HG03558 (cell line): Measurements from ENCODE around the gene MAP3K19.
A peak's percentile ranks its signal among the peaks of the same experiment; 100 is the strongest.

Experiments used
- ATAC-seq: cut with Tn5 transposase; IDR thresholded peaks from one replicate; pipeline ENCODE4 v1.9.1; 2021; ENCODE audit warnings: moderate number of reproducible peaks; ENCODE audit not compliant: unreplicated experiment; ENCODE audit errors: extremely low read depth

The MAP3K19 gene

DNA sequence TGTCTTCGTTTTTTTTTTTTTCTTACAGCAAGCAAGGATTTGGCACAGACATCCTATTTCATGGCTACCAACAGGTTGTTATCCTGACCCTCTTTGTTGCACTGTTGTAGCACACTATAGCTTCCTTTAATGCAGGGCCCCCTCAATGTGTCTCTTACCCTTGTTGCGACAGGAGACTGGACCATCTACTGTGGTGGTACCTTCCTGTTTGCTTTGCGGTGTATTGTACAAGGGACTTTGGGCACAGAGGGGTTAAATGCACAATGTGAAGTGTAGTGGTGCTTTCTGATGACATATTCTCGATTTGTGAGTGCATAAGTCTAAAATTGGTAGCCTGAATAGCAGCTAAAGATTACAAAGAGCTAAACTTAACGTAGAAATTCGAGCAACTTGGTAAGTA, 101.2 kb downstream of the MAP3K19 start:
- ATAC-seq, result no peak

DNA sequence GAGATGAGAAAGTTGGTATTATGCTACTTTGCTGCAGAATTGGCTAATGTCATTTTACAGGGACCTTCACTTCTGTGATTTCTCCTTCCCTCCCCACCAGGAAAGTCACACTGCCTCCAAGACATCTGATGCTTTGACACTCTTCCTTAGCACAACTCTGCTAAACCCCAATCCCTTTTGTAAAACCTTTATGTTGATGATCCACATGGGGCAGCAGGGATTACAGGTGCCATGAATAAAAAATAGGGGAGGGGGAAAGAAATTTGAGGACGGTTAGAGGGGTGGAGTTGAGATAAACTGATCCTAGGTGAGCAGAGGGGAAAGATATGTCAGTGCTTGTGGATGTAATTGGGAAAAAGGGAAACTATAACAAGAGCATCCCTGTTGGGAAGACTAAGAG, 102.3 kb downstream of the MAP3K19 start:
- no peak for ATAC-seq

DNA sequence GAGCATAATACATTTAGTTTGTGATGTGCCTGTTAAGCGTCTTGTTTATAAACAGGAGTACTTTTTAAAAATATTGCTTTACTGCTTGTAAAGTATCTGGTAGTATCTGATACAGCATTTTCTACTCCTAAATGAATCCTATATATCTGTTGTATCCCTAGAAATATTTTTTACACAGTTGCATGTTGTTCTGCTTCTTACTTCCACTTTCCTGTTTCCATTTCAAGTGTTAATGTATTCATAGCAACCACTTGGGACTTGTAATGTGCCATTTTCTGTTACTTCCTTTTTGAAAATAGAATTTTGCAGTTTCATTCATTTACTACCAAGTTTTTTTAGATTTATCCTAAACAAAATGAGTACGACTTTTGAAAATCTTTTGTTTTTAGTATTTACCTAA, 103.7 kb downstream of the MAP3K19 start:
- ATAC-seq, result peak; percentile 67

DNA sequence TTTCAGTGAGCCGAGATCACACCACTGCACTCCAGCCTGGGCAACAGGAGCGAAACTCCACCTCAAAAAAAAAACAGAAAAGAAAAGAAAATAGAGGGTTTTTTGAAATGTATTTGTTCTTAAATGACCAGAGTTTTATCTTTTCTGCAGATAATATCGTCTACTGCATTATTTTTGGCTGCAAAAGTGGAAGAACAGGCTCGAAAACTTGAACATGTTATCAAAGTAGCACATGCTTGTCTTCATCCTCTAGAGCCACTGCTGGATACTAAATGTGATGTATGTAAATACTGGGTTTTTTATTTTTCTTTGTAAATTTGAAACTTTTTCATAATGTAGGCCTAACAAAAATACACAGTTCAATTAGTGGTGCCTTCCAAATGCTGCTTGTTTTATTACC, 110.6 kb downstream of the MAP3K19 start:
- no peak for ATAC-seq

DNA sequence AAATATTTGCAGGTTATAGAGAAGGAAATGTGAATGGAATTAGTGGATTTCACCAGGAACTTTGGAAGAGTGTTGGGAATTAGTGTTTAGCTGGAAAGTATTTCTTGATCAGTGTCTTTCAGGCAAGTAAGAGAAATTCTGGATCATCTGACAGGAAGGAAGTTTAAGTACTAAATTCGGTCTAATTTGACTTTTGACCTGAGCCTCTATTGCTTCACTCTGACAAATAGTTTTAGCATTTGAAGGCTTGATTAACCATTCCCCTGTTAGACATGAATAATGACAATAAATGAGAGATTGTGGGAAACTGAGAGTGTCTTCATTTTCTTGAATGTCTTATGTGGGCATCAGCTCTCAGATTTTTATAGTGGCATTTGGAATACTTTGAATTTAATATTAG, 112.6 kb downstream of the MAP3K19 start:
- no peak for ATAC-seq

DNA sequence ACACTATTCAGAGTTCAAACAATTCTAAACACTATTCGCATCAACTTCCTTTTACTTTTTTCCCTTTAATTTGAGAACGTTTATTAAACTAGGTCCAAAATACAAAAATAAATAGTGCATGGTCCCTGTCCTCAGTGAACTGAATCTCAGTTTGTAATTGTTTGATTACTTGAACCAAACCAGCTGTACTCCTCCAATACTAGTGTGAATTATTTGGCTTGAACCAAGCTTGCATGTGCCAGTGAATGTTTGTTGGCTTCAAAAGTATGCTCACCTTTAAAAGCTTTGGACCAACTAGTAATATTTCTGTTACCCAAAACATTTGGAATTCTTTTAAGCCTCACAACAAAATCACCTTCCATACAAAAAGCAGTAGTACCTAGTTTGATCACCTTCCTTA, 113.1 kb downstream of the MAP3K19 start:
- ATAC-seq, result no peak

DNA sequence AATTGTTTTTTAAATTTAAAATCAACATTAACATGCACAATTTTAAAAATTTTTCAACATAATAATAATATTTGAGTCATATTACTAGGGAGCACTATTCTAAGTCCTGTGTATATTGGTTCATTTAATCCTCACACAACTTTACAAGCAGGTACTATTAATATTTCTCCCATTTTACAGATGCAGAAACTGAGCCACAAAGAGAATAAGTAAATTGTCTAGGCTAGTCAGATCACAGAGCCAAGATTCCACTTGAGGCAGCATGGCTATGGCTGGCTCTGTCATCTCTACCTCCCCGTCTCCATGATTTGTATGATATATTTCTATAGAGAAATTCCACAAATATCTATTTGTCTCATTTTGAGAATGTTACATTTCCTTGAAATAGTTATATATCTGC, 113.5 kb downstream of the MAP3K19 start:
- no peak for ATAC-seq

DNA sequence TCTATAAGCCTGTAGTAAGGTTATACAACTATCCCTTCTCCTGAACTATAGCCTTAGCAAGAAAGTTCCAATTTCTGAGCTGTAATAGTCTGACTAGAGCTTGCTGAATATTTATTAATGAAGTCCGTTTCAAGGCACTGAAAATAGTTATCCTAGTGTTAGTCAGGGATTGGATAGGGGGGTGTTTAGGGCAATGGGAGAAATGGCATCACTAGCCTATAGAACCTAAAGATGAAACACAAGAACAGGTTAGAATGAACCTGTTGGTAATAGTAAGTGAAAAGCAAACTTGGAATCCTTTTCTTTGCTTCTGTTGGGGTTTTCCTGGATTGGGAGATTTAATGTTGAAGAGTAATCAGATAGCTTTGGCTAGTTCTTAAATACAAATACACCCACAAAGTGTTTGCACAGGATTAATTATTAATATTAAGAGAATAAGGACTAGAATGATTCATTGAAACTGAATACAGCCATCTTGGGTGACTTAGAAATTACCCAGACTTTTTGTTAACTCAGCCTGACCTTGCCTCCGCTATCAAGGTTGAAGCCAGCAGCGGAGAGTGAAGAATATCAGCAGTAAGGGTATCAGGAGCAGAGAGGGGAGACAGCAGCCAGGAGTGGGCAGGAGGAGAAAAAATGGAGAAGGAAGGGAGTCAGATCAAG, 114.3 kb downstream of the MAP3K19 start:
- ATAC-seq, result no peak

DNA sequence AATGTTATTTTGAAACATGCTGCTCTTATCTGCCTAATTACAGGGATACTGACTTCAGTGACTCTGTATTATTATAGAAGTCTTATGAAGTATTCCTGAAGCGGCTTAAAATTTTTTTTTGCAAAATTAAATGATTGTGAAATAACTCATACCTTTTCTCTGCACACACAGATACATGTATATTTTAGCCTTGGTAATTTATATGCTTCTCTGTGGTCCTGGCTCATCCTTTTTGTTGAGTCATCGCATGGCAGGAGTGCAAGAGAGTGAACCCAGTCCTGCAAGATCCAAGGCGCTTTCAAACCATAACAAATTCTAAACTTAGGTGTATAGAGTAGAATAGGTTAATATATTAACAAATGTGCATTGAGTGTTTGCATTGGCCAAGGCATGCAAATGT, 120.1 kb downstream of the MAP3K19 start:
- ATAC-seq, result no peak

DNA sequence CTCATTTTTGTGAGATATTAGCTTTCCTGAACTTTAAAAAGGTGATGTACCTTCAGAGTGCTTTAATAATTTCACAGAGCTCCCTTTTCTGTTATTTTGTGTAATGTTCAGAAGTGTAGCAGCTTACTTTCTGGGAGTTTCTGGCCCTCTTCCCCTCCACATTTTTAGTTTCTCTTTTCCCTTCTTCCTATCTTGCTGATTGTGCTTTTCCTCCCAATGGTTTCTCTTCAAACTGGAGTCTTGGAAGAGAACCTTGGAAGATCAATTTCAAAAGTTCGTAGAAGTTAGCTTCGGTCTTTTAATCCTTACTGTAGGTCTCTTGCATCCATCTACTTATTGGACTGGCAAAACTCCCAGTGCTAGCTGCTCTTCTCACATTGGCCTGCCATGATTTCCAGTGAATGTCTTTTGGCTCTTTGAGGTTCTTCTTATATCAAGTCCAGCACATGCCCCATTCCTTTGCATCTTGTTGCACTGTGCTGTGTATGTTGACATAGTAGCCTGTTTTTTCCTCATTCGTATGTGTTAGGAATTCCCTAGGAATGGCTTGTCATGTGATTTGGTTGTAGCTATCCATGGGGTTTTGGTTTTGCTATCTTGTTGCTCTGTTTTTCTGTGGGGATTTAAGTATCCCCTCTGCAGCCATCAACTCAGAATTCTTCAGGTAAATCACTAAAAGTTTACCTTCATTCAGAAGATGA, 120.9 kb downstream of the MAP3K19 start:
- ATAC-seq, result no peak

DNA sequence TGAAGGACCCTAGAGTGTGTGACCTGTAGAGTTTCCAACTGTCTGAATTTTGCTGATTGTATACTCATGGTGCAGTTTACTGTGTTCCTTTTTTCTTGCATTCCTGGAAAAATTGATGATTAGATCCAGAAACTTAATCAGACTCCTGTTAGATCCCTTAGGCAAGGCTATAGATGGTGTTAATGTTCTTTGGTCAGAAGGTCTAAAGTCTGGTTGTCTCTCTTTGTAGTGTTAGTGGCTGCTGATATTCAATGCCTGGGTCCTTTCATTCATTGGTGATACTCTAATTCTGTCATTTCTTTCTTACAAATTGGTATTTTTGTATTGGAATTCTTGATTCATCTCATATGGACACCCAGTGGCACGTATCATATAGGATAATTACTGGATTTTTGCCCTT, 122.3 kb downstream of the MAP3K19 start:
- no peak for ATAC-seq

DNA sequence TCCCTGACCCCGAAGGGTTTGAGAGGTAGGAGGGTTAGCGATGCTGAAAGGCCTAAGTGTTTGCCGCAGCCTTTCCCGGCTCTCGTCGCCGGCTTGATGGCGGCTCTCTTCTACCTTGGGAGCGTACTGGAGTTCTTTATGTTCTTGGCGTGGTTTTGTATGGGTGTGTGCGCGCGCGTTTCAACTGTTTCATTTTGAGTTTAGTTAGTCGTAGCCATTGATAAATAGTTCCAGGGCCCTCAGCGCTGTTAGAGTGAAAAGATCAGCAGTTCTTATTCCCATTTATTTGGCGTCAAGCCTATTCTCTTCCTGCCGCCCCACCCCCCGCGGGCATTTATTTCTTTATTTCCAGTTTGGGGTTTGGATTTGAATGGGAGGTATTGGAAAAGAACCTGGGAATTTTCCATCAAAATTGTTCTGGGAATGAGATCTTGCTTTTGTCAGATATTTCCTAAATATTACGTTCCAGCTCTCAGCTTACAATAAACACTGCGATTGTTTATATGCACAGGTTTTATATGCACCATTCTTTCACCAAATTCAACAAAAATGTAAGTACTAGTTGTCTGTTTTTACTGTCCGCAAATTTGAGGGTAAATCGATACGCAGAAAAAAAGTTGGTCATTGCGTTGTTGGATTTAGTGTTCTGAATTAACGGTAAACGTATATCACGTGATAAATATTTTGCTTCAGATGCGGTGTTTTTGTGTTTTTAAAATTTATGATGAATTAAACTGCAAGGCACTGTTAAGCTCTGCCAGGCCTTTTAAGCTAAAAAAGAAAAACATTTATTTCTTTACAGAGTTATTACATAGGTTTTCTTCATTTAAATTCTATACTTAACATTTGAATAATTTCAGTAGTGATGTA, 127.7 kb downstream of the MAP3K19 start:
- no peak for ATAC-seq

DNA sequence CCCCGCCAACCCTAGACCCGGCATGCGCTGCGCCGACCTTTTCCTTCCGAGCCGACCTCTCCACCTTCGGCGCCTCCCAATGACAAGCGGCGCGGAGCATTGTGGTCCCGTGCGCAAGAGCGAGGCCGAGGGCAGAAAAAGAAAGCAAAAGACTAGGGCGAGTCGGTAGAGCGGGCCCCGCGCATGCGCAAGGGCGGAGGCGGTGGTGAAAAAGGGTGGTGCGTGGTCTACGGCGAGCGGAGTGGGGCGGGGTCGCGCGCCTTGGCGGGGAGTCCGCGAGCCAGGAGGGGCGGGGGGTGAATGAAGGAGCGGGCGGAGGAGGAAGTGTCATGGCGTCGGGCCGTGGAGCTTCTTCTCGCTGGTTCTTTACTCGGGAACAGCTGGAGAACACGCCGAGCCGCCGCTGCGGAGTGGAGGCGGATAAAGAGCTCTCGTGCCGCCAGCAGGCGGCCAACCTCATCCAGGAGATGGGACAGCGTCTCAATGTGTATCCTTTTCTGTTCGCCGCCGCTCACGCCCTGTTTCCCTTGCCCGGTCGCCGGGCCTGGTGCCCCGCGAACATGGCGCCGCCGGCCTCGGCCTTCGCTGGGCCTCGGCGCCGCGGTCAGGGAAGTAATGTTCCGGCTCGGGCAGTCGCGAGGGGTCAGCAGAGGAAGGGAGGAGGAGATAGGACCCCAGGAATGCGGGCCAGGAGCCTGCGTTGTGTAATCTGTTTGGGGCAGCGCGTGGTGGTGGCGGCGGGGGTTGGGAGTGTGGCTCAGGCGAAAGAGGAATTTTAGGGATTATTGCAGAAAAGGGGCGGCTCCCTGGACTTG, 128.5 kb downstream of the MAP3K19 start, which contains the start of gene CCNT2:
Gene CCNT2, plus strand, starts transcription at position 297 of the 815 bp plus-strand sequence. Its CDS starts 33 bp downstream, at position 330.
- peak; percentile 81 for ATAC-seq

DNA sequence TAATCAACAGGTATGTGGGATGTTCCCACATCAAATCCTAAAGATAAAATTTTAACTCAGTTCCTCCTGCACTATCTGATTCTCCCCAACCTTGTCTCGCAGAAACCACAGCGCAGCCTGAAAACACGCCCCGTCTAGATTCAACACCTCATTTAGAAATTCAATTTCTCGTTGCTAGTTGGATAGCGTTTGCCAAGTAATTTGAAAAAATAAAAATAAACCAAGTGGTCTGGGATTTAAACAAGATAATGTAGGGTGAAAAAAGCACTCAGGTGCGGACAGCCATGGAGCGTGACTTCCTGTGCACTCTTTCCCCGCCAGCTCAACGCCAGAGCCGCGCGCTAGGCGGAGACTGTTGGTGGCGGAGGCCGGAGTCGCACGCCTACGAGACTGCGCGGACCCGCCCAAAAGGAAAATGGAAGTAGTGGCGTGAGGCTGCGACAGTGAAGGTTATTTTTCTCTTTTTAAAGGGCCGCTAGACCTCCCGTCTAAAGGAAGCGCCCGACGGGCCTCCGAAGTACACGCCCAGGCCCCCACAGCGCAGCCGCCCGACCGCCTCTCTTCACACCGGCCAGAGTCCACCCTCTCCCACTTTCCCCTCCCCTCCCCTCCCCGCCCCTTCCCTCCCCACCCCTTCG, 129.2 kb downstream of the MAP3K19 start:
- peak; percentile 58 for ATAC-seq

DNA sequence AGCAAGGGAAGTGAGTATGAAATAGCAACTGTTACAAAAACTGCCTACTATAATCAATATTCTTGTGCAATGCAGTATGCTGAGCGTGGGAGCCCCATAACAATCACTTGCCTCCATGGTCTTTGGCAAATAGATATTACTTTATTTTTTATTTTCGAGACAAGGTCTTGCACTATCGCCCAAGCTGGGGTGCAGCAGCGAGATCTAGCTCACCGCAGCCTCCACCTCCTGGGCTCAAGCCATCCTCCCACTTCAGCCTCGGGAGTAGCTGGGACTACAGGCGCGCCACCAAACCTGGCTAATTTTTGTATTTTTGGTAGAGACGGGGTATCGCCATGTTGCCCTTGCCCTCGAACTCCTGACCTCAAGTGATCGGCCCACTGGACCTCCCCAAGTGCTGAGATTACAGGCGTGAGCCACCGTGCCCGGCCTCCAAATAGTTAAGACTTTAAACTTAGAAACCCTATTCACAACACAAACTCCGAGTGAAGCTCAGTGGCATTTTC, 129.8 kb downstream of the MAP3K19 start:
- ATAC-seq, result no peak
